SKM-1 (cell line): ENCODE measurements around the gene ZSWIM4.

Source experiments
- DNase-seq: peaks from one replicate; lab custom pipeline; 2025; ENCODE audit not compliant: unreplicated experiment; lab: John Stamatoyannopoulos, UW

ZSWIM4 gene

GRCh38 chr19:13808856-13809255, 13.6 kb downstream of the ZSWIM4 start:
- no peak for DNase-seq

GRCh38 chr19:13812544-13812943, 17.3 kb downstream of the ZSWIM4 start:
- DNase-seq = no peak

DNA sequence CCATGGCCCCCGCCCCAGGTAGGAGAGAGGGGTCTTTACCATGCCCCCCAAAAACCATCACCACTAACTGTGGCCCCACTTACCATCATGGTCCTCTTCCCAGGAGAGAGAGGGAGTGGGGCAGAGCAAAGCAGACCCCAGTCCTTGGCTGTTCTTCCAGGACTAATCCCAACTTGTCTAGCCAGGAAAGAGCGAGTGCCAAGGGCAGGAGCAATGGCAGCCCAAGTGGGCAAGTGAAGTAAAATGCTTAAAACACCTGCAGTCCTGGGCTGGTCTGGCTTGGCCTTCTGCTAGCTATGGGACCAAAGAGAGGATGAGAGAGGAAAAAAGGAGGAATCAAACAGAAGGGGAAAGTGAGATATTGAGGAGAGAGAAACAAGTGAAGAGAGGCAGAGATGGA, 17.9 kb downstream of the ZSWIM4 start:
- no peak for DNase-seq

DNA sequence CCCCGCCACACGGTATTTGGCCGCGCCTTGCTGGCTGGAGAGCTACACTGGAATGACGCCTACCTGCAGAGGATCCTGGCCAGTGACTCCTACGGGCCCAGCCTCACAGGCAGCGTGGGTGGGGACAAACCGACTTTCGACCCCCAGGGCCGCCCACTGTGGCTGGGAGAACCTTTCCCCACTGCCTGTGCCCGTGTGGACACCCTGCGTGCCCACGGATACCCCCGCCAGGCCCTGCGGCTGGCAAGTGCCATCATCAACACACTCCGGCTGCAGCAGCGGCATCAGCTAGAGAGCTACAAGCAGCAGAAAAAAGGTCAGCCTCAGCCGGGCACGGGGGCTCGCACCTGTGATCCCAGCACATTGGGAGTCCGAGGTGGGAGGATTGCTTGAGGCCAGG, 19.3 kb downstream of the ZSWIM4 start:
- DNase-seq = no peak

GRCh38 chr19:13817018-13817614, 21.9 kb downstream of the ZSWIM4 start:
- no peak for DNase-seq

DNA sequence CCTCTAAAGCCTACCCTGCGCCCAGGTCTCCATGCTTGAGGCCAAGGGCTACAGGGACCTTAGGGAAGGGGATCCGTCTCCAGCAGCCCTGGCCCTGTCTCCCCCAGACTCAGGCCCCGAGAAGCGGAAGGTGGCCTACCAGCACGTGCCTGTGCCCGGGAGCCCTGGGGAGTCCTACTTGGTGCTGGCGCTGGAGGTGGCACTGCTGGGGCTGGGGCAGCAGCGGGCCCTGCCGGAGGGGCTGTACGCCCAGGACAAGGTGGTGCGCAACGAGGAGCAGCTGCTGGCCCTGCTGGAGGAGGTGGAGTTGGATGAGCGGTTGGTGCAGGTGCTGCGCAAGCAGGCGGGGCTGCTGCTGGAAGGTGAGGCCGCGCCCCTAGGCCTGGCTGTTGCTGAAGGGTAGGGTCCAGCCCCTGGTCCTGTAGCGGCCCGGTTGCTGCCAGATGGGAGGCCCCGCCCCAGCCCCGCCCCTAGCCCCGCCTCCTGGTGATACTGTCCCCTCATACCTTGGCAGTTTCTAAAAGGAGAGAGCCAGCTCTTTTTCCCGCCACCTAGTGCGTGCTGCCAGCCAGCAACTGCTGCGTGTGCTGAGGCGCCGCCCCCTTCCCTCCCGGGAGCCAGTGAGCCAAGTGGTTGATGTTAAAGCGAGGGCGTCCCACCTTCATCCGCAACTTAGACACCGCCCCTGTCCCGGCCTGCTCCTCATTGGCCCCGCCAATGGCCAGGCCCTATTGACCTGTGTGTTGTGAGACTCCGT, 22.6 kb downstream of the ZSWIM4 start:
- DNase-seq = no peak

DNA sequence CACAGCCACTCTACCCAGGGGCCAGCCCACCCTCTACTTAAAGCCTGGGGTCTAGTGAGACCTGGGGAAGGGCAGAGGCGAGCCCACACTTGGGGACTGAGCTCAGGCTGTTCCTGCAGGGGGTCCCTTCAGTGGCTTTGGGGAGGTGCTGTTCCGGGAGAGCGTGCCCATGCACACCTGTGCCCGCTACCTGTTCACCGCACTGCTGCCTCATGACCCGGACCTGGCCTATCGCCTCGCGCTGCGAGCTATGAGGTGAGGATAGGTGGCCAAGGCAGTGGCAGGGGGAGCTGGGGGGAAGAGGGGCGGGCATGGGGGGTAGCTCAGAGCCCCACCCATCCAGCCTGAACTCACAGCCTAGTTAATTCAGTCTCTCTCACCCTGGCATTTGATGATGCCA, 24.0 kb downstream of the ZSWIM4 start:
- no peak for DNase-seq

- DNase-seq = no peak
Measured at GRCh38 chr19:13821292-13821691, 26.0 kb downstream of the ZSWIM4 start.

DNA sequence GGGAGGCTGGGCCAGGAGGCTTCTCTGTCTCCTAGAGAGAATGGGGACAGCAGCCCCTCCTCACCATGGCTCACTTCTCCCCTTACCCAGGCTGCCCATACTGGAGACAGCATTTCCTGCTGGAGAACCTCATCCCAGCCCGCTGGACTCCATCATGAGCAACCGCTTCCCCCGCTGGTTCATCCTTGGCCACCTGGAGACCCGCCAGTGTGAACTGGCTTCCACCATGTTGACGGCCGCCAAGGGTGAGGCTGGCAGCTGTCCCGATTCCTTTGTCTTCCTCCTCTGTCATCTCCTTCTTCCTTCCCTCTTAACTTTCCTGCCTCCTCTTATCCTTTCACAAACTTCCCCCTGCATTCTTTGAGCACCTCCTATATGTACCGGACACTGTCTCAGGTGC, 28.0 kb downstream of the ZSWIM4 start:
- DNase-seq = no peak

- no peak for DNase-seq
Measured at GRCh38 chr19:13823901-13824300, 28.7 kb downstream of the ZSWIM4 start.

GRCh38 chr19:13824703-13825102, 29.5 kb downstream of the ZSWIM4 start:
- no peak for DNase-seq

- DNase-seq = no peak
Measured at GRCh38 chr19:13825489-13826441, 30.5 kb downstream of the ZSWIM4 start.

DNA sequence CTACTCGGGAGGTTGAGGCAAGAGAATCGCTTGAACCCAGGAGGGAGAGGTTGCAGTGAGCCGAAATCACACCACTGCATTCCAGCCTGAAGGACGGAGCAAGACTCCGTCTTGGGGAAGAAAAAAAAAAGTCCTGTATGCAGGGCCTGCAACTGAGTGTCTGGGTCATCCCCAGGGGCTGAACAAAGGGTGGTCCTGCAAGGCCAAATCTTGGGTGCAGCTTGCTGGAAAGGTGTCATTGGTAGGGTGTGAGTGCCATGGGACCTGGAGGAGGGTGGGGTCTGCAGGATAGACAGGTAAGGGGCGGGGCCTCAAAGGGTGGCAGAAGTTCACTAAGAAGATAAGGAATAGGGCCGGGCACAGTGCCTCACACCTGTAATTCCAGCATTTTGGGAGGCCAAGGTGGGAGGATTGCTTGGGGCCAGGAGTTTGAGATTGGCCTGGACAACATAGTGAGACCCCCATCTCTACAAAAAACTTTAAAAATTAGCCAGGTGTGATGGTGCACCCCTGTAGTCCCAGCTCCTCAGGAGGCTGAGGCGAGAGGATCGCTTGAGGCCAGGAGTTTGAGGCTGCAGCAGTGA, 31.5 kb downstream of the ZSWIM4 start:
- DNase-seq = no peak

- no peak for DNase-seq
Measured at GRCh38 chr19:13827656-13828055, 32.4 kb downstream of the ZSWIM4 start.

DNA sequence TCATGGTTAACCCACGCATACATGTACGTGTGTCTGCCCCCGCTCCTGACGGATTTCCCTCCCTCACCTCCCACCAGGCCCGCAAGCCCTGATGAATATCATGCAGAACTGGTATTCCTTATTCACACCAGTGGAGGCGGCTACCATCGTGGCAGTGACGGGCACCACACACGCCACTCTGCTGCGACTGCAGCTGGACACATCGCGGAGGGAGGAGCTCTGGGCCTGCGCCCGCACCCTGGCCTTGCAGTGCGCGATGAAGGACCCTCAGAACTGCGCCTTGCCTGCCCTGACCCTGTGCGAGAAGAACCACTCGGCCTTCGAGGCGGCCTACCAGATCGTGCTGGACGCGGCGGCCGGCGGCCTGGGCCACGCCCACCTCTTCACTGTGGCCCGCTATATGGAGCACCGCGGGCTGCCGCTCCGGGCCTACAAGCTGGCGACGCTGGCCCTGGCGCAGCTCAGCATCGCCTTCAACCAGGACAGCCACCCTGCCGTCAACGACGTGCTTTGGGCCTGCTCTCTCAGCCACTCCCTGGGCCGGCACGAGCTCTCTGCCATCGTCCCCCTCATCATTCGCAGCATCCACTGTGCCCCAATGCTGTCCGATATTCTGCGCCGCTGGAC, 35.0 kb downstream of the ZSWIM4 start:
- DNase-seq = no peak

DNA sequence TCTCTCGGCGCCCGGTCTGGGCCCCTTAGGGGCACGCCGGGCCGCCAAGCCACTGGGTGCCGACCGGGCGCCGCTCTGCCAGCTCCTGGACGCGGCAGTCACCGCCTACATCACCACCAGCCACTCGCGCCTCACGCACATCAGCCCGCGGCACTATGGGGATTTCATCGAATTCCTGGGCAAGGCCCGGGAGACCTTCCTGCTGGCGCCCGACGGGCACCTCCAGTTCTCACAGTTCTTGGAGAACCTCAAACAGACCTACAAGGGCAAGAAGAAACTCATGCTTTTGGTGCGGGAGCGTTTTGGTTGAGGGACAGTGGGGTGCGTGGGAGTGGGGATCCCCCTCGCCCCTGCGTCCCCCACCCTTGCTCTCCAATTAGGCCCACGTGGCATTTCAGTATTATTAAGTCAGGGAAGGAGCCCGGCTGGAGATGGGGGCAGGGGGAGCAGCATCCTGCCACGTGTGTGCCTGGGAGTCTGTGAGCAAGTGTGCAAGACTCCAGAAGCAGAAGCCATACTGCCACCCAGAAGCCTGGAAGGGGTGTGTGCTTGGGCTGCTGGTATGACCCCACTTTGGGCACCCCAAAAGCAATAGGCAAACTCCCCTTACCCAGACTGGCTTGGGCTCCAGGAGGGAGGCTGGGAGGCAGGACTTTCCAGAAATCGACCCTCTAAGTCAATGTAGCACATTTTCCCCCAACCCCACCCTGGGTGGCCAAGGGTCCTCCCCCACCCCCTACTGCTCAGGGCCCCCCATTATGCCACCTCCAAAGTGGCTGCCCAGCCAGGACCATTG, 35.7 kb downstream of the ZSWIM4 start:
- no peak for DNase-seq

GRCh38 chr19:13831537-13832467, 36.6 kb downstream of the ZSWIM4 start:
- no peak for DNase-seq

DNA sequence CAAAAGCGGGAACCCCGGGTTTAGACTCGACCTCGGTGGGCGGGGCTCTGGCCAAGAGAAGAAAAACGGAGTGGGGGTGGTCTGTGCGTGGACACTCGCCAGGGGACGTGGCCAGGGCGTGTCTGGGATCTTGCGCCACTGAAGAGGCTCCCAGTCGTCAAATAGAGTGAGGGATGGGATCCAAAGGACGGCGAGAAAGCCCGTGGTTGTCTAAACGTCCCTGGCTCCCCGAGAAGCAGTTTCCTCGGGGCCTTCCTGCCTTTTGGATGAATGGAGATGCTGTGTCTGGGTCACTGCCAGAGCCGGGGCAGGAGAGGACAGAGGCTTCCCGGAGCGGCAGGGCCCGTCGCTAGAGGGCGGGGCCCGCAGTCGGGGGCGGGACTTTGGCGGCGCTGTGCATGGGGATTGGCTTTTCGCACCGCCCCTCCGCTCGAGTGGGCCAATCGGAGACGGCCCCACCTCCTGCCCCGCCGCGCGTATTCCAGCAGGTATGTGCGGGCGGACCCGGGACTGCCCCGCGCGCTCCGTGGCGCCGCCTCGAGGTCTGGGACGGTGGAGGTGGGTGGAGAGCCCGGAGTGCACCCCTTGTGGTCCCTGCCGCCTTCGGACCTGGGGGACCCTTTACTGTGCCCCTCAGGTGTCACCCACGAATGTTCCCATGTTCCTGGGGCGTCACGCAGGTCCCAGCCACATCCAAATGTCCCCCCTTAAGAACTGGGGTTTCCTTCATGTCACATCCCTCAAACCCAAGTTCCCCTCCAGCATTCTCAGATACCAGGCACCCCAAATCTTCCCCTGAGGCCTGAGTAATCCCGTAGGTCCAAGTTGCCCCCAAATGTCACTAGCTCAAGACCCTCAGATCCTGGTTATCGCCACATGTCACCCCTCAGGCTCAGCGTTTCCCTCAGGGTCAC, 38.3 kb downstream of the ZSWIM4 start:
- DNase-seq = no peak
